ENCODE data around the gene NONO. TPM values are rescaled to one million over a fixed set of nuclear protein-coding genes. Genes with fewer than 3 reads are reported as not detected.
"Not testable (repeated sequence)": the region's sequence is repeated elsewhere in the genome, so short reads cannot be mapped to it uniquely, and the experiment has no call there.

The NONO gene
- total RNA-seq, 1 donor = 478 TPM

DNA sequence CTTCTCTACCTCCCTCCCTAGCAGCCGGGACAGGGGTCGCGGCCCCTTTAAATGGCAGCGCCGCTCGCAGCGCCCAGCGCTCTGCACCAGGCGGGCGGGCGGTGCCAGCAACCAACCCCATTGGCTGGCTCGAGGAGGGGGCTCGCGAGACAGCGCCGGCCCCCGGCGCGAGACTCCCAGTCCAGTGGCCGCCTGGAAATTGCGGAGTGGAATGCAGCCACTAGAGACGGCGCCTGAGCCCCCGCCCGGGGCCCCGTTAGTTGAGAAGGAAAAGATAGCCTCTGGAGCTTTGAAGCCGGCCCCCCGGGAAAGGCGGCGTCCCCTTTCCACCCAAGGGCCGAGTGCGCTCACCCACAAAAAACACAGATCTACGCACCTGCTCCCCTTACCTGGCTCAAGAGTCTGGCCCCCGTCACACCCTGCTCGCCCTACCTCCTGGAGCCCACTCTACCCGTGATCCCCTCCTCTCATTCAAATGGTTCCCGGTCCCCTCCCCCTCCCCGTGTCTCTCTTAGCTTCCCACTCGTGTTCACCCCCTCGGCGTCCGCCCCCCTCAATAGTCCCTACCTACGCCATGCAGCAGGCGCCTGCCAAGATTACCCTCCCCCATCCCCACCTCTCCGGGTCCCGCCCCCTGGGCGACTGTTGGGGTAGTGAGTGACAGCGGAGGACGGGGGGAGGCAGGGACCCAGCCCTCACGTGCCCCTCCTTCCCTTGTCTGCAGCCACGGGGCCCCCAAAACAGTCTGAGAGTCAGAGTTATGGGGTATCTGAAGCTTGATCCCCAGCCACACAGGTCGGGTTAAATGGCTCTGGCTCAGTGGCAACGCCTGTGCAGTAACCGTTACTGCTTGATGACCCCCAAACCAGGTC, 29.1 kb upstream of the NONO start, which contains the start of gene ZMYM3:
Gene ZMYM3, minus strand, starts transcription at position 49 of the 872 bp plus-strand sequence. CDS start 885 bp downstream, outside the sequence.
- peak within 1 kb of the TSS; percentile 70 for H2AFZ ChIP-seq (ENCODE audit: low read length)
- peak; percentile 98 for DNase-seq (ENCODE audit: insufficient read length, low spot score, missing footprints)
- H3K27ac ChIP-seq (ENCODE audit: low read depth, low read length) = no peak within 1 kb of the TSS
- H4K20me1 ChIP-seq (ENCODE audit: insufficient read depth, low read length) = peaks cover 3% of the 10 kb centered on the region
- TF ChIP-seq, protein P1, sequence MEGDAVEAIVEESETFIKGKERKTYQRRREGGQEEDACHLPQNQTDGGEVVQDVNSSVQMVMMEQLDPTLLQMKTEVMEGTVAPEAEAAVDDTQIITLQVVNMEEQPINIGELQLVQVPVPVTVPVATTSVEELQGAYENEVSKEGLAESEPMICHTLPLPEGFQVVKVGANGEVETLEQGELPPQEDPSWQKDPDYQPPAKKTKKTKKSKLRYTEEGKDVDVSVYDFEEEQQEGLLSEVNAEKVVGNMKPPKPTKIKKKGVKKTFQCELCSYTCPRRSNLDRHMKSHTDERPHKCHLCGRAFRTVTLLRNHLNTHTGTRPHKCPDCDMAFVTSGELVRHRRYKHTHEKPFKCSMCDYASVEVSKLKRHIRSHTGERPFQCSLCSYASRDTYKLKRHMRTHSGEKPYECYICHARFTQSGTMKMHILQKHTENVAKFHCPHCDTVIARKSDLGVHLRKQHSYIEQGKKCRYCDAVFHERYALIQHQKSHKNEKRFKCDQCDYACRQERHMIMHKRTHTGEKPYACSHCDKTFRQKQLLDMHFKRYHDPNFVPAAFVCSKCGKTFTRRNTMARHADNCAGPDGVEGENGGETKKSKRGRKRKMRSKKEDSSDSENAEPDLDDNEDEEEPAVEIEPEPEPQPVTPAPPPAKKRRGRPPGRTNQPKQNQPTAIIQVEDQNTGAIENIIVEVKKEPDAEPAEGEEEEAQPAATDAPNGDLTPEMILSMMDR (IDR thresholded peaks at IDR 0.05; ENCODE audit: extremely low read depth, low read depth, low read length) = no peak
- H3K9me3 ChIP-seq (ENCODE audit: low read depth, low read length) = no peaks in the 10 kb centered on the region
- peaks cover 15% of the 10 kb centered on the region for H3K79me2 ChIP-seq (ENCODE audit: insufficient read depth, low read length)
- H3K36me3 ChIP-seq (ENCODE audit: insufficient read depth, low read length) = no peaks in the 10 kb centered on the region
- no peaks in the 10 kb centered on the region for H3K27me3 ChIP-seq (ENCODE audit: insufficient read depth, low read length)
- H3K4me3 ChIP-seq (ENCODE audit: insufficient read depth, low read length) = peak within 1 kb of the TSS; percentile 89
- H3K4me2 ChIP-seq (ENCODE audit: insufficient read depth, low read length) = peak within 1 kb of the TSS; percentile 92
- H3K4me1 ChIP-seq (ENCODE audit: insufficient read depth, low read length) = peaks cover 3% of the 10 kb centered on the region

DNA sequence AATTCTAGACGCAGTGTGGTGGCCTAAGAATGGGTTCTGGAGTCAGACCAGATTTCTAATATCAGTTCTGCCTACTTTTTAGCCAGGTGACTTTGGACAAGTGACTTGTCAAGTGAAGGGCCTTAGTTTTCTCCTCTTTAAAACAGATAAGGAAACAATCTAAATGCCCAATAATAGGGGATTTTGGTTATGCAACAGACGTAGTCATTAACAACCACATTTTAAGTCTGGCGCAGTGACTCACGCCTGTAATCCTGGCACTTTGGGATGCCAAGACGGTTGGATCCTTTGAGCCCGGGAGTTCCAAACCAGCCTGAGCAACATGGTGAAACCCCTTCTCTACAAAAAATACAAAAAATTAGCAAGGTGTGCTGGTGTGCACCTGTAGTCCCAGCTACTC, 27.4 kb upstream of the NONO start:
- peak; percentile 14 for DNase-seq (ENCODE audit: insufficient read length, low spot score, missing footprints)
- no peak overlapping the region for H2AFZ ChIP-seq (ENCODE audit: low read length)

GRCh38 chrX:71256856-71257255, 26.6 kb upstream of the NONO start:
- Histone ChIP-seq H3K4me1 (ENCODE audit: insufficient read depth, low read length) (peaks cover 3% of the 10 kb centered on the region), H3K4me2 (ENCODE audit: insufficient read depth, low read length) (no peak overlapping the region), H4K20me1 (ENCODE audit: insufficient read depth, low read length) (peaks cover 3% of the 10 kb centered on the region), H3K27ac (ENCODE audit: low read depth, low read length) (no peak overlapping the region), H3K4me3 (ENCODE audit: insufficient read depth, low read length) (no peak overlapping the region), H3K36me3 (ENCODE audit: insufficient read depth, low read length) (no peaks in the 10 kb centered on the region), H3K27me3 (ENCODE audit: insufficient read depth, low read length) (no peaks in the 10 kb centered on the region), H3K79me2 (ENCODE audit: insufficient read depth, low read length) (peaks cover 15% of the 10 kb centered on the region), H3K9me3 (ENCODE audit: low read depth, low read length) (no peaks in the 10 kb centered on the region), H2AFZ (ENCODE audit: low read length) (no peak overlapping the region)
- TF ChIP-seq, protein P1 (IDR thresholded peaks at IDR 0.05; ENCODE audit: extremely low read depth, low read depth, low read length) = no peak
- peak; percentile 14 for DNase-seq (ENCODE audit: insufficient read length, low spot score, missing footprints)

More for the DNA sequence above, 27.4 kb upstream of the NONO start:
- Histone ChIP-seq H3K27me3 (ENCODE audit: insufficient read depth, low read length) (no peaks in the 10 kb centered on the region), H3K27ac (ENCODE audit: low read depth, low read length) (no peak overlapping the region), H3K4me1 (ENCODE audit: insufficient read depth, low read length) (peaks cover 3% of the 10 kb centered on the region), H3K4me2 (ENCODE audit: insufficient read depth, low read length) (no peak overlapping the region), H3K9me3 (ENCODE audit: low read depth, low read length) (no peaks in the 10 kb centered on the region), H4K20me1 (ENCODE audit: insufficient read depth, low read length) (peaks cover 3% of the 10 kb centered on the region), H3K36me3 (ENCODE audit: insufficient read depth, low read length) (no peaks in the 10 kb centered on the region), H3K4me3 (ENCODE audit: insufficient read depth, low read length) (no peak overlapping the region), H3K79me2 (ENCODE audit: insufficient read depth, low read length) (peaks cover 15% of the 10 kb centered on the region)
- TF ChIP-seq, protein P1 (IDR thresholded peaks at IDR 0.05; ENCODE audit: extremely low read depth, low read depth, low read length) = no peak

DNA sequence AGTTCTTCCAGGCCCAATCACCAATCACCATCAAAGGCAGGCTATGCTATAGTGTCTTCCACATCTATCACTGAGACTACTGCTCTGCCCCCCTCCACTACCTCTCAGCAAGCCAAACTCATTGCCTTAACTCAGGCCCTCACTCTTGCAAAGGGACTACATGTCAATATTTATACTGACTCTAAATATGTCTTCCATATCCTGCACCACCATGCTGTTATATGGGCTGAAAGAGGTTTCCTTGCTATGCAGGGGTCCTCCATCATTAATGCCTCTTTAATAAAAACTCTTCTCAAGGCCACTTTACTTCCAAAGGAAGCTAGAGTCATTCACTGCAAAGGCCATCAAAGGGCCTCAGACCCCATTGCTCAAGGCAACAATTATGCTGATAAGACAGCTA, 14.8 kb upstream of the NONO start:
- H3K27me3 ChIP-seq (ENCODE audit: insufficient read depth, low read length); H3K27ac ChIP-seq (ENCODE audit: low read depth, low read length); H2AFZ ChIP-seq (ENCODE audit: low read length); H3K4me3 ChIP-seq (ENCODE audit: insufficient read depth, low read length); H3K9me3 ChIP-seq (ENCODE audit: low read depth, low read length); H3K79me2 ChIP-seq (ENCODE audit: insufficient read depth, low read length); H3K4me2 ChIP-seq (ENCODE audit: insufficient read depth, low read length); DNase-seq (ENCODE audit: insufficient read length, low spot score, missing footprints); H3K4me1 ChIP-seq (ENCODE audit: insufficient read depth, low read length); H3K36me3 ChIP-seq (ENCODE audit: insufficient read depth, low read length); H4K20me1 ChIP-seq (ENCODE audit: insufficient read depth, low read length): not testable (repeated sequence)
